HG02970 (cell line): ENCODE measurements around the gene PKMYT1.

Source experiments
- ATAC-seq: cut with Tn5 transposase; IDR thresholded peaks from one replicate; pipeline ENCODE4 v1.9.1; 2021; ENCODE audit warnings: mild to moderate bottlenecking, moderate library complexity, moderate number of reproducible peaks; ENCODE audit not compliant: unreplicated experiment, low FRiP score

The PKMYT1 gene

DNA sequence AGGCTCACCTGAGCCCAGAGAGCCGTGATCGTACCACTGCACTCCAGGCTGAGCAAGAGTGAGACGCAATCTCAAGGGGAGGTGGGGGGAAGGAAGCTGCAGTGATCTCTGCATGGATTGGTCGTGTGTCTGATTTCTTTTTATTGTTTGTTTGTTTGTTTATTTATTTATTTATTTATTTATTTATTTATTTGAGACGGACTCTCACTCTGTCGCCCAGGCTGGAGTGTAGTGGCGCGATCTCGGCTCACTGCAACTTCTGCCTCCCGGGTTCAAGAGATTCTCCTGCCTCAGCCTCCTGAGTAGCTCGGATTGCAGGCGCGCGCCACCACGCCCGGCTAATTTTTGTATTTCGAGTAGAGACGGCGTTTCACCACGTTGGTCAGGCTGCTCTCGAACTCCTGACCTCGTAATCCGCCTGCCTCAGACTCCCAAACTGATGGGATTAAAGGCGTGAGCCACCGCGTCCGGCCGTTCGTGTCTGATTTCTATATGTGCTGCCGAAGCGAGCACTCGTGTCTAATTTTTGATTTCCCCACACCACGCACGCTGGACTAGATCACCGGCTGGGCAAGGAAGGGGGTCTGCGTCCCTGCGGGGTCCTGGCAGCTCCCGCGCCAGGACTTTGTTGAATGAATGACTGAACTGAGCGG lies 39.5 kb upstream of the PKMYT1 start:
- no peak for ATAC-seq

DNA sequence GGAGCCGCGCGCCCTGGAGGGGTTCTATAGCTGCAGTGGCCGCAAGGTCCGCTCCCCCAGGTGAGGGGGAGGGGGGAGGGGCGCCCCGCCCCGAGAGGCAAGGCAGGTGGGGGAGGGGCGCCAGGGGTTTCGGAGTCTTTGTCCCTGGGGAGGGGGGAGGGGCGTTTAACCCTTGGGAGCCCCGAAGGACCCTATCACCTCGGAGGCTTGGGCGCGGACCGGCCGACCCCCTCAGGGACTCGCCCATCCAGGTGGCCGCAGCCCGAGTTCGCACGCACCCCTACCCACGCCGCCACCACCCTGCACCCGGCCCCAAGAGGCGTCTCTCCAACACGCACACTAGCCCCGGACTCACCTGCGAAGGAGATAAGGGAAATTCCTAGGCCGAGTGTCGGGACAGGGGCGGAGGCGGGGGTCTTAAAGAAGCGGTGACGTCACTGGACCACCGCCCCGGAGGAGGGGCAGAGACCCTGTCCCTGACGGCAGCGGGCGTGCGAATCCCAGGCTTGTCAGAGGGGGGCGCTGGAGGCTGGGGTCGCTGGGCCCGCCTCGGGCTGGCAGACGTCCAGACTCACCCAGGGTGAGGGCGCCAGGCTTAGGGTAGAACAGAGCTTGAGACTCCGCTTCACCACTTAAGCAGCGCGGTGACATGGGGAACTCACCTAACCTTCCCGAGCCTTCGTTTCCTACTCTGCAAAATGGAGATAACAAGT lies 37.7 kb upstream of the PKMYT1 start, which contains the start of gene CLDN6:
TSS of gene CLDN6 (minus strand) at position 390 of the 713 bp plus-strand sequence. CDS start 2,162 bp downstream, outside the sequence.
- no peak for ATAC-seq

DNA sequence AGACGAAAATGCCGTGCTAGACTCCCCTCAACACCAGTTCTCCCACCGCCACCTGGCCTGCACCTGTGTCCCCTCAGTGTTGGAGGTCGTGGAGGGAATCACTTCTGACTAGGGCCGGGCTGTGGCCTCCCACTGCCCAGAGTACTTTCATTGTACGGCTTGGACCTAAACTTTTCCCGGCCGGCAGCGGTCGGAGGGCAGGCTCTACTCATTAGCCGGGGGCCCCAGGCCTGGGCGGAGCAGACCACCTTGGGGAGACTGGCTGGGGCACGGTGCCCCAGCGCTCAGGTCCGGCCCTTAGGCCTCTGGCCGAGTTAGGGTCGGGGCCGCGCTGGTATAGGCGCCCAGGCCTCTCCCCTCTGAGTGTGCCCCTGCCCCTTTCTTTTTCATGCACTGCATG lies 37.1 kb upstream of the PKMYT1 start:
- no peak for ATAC-seq

DNA sequence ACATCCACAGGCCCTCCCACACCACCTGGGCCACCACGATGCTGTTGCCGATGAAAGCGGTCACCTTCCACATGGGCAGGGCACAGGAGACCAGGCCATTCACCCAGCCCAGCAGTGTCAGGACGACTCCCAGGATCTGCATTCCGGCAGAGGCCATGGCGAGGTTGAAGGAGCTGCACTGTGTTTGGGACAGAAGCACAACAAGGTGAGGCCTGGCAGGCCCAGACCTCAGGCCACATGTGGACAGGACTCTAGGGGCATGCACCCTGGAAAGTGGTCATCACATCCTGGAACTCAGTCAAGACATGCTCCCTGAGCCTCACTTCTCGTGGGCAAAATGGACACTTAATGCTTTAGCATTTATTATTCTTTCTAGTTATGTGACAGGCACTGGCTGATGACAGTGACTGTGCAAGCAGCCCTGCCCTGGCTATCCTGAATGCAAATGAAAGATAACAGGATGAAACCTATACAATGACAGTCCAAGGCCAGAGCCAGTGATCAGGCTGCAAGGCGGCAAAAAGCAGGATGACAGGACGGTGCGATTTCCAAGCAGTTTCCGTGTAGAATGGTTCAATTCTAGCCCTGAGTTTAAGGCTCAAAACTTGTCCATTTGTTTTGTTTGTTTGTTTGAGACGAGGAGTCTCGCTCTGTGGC lies 35.7 kb upstream of the PKMYT1 start:
- no peak for ATAC-seq

DNA sequence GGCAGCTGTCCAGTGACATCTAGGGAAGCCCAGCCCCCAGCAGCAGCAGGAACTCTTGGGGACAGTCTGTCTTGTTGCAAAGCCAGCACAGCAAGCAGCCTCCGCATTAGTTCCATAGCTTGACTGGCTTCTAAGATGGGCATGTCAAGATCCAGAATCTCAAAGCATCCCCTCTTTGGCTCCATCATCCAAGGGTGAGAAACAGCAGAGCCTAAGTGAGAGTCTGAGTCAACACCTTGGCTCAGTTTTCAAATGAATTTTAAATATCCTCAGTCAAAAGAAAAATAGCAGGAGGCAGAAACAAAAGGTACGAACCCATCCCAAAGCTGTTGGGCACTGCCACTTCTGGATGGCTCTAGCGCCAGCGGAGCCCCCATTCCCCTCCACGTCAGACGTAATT lies 34.7 kb upstream of the PKMYT1 start:
- ATAC-seq, result no peak

DNA sequence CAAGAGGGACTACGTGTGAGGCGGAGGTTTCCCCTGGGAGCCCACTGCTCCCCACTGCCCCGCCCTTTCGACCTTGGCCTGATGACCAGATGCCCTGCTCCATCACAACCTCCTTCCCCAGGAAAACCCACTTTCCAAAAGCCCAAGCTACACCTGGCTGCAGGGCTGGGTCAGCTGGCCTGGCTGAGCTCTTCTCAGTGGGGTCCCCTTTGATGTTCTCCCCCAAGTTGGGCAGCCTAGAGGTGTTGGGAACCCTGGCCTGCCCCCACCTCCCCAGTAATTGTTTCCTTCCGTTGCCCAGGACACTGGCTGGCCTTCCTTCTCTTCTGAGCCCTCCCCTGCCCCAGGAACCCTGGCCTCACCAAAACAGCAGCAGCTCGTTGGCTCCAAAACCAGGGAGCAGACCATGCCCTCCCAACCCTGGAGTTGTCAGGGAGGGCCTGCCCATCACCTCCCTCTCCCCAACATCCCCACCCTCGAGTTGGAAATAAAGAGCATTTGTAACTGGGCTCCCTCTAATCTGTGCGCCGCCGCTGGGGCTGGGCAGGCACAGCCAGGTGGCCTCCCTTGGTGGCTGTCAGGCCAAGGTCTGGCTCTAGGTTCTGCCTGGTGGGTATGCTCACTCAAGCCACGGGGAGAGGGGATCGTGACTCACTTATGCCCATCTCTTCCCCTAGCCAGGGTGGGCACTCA lies 33.9 kb upstream of the PKMYT1 start:
- no peak for ATAC-seq

DNA sequence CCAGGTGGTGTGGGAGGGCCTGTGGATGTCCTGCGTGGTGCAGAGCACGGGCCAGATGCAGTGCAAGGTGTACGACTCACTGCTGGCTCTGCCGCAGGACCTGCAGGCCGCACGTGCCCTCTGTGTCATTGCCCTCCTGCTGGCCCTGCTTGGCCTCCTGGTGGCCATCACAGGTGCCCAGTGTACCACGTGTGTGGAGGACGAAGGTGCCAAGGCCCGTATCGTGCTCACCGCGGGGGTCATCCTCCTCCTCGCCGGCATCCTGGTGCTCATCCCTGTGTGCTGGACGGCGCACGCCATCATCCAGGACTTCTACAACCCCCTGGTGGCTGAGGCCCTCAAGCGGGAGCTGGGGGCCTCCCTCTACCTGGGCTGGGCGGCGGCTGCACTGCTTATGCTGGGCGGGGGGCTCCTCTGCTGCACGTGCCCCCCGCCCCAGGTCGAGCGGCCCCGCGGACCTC lies 33.3 kb upstream of the PKMYT1 start:
- no peak for ATAC-seq

DNA sequence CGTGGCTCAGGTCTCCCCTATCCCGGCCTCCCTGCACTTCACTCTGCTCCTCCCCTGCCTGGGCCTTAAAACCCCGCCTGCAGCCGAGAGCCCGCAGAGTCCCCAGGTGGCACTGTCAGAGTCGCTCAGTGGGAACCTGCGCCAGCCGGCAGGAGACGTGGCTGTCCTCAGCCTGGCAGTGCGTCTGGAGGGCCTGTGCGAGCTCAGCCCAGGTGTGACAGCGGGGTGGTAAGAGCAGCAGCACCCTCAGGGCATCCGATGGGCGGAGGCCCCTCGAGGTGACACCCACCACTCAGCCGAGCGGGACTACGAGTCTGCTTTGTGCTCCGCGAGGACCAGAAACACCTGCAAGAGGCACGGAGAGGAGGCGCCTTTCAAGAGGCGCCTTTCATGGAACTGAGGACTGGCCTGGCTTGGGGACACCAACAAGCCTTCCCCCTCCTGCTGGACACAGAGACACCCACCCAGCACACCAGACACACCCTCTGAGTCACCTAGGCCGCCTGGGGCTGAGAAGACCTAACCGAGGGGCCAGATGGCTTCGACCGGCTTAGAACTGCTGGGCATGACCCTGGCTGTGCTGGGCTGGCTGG lies 32.7 kb upstream of the PKMYT1 start, which contains the start of gene CLDN9:
TSS of gene CLDN9 (plus strand) at position 96 of the 593 bp plus-strand sequence. CDS start at position 536, 440 bp downstream.
- ATAC-seq, result no peak

DNA sequence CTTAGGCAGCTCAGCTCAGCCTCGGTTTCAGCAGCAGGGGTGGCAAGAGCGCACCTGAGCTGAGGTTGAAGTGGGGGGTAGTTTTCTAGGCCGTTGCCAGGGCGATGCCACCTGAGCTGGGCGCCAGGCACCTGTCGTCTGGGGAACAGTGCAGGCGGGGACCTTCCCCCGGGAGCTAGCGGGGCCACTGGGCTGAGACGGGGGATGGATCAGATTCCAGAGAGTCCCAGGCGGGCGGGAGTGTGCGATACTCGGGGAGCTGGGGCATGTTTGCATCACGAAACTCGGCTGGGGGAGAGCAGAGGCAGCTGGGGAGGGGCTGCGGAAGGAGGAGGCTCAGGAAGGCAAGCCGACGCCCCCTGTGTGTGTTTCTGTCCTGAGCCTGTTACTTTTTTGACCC lies 32.0 kb upstream of the PKMYT1 start:
- no peak for ATAC-seq

DNA sequence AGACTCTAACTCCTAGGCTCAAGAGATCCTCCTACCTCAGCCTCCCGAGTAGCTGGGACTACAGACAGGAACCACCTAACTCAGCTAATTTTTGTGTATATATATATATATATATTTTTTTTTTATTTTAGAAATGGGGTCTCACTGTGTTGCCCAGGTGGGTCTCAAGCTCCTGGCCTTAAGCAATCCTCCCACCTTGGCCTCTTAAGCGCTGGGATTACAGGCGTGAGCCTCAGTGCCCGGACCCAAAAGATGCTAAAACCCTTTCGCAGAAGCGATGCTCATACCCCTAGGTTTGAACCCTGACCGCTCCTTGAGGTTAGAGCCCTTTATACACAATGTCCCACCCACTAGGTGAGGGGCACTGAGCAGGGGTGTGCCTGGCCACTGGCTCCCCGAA lies 30.3 kb upstream of the PKMYT1 start:
- ATAC-seq, result no peak

DNA sequence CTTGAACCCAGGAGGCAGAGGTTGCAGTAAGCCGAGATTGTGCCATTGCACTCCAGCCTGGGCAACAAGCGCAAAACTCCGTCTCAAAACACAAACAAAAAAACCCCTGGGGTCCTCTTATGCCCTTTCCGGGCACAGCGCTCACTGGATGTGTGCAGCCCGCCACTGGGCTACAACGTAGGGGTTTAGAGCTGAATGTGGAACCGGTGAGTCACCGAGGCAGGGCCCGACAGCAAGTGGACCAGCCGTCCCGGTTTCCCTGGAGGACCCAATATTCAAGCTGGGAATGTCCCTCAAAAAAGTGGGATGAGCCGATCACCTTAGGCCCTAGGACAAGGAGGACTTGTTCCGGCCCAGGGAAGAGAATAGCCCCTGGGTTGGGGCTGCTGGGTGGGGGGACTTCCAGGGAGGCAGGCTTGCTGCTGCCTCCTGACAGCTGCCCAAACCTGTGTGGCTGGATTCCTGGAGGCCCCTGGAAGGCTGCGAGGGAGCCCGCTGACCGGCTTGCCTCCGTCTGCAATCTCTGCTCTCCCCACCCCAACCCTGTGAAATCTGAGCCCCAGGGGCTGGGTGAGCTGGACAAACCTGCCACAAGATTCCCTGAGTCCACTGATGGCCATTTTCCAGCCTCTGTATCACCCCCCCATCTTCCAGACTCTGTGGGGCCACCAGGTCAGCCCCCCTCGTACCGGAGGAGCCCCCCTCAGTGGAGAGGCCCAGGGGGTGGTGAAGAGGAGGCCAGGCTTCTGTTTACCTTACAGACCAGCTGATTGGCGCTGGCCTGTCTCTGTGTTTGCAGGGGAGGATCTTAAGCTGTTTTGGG lies 29.5 kb upstream of the PKMYT1 start:
- ATAC-seq, result no peak

DNA sequence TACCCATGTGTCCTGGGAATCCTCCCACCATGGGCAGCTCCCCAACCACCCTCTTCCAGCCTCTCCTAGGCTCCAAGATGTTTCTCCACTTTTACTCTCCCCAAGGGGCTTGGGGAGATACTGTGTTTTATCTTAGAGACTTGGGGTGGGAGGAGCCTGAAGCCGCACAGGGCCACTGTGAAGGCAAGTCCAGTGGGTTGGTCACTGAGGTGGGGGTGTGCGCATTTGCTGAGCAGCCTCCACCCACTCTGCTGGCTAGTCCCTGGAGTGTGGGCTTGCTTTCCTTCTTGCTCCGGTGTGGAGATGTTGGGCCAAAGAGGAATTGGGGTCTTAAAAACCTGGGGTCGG lies 28.4 kb upstream of the PKMYT1 start:
- no peak for ATAC-seq

DNA sequence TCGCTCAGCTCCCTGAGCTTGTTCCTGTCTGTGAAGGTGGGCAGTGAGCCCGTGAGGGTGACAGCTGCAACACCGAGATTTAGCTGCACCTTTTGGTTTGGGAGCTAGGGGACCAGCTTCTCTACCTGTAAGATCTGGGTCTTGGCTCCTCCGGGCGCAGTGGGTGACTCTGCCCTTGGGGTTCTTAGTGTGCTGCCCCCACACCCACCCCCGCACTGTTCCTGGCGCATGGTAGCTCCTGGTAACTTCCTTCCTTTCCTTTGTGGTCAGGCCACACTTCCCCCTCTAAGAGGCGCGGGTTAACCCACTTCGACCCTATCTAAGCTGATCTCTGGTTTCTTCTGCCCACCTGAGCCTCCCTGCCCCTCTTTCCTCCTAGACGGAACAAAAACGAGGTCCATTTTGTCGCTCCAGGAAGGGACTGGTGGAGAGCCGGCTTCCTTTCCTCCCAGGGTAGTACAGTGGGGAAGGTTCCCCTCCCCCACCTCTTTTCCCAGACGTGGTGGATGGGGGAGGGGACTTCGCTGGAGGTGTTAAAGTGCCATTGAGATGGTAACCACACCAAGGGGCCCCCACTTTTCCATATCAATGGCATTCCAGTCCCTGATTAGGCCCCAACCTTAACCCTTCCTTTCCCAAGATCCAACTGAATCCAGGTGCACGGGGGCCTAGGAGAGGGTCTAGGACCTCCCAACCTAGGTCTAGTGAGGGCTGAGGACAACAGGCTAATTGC lies 27.9 kb upstream of the PKMYT1 start:
- ATAC-seq, result no peak

DNA sequence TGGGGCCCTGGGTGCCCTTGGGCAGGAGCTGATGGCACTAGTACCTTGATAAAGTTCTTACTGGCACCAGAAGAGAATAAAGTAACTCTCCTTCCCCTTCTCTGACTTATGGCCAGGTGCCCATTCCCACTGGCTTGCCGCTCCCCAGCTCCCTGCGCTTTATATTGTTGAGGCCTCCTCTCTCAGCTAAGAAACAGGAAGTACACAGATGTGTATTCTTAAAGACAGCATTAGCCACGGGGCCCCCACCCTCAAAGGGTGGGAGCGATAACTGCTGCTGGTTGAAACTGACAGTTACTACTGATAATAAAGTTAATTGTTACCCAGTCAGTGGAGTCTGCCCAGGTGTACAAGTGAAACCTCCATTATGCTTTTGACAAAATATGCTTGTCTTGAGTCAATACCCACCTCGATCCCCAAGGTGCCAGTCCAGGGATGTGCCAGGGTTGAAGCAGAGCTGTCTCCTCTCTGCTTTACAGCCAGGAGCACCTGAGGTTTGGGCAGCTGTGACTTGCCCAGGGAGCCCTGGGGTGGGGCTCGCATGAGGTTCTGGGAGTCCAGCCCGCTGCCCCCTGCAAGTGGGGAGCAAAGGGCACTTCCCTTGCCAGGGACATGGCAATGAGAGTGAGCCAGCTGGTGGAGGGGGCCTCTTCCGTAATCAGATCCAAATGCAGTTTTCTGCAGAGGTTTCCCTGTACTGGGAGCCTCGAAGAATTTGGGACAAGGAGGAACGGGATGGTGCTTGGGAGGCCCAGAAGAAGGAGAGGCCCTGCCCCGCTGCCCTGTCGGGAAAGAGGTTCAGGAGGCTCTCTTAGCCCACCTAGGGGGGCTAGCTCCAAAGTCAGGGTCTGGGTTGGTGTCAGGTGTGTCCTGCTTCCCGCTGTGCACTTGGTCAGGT lies 27.1 kb upstream of the PKMYT1 start:
- no peak for ATAC-seq

DNA sequence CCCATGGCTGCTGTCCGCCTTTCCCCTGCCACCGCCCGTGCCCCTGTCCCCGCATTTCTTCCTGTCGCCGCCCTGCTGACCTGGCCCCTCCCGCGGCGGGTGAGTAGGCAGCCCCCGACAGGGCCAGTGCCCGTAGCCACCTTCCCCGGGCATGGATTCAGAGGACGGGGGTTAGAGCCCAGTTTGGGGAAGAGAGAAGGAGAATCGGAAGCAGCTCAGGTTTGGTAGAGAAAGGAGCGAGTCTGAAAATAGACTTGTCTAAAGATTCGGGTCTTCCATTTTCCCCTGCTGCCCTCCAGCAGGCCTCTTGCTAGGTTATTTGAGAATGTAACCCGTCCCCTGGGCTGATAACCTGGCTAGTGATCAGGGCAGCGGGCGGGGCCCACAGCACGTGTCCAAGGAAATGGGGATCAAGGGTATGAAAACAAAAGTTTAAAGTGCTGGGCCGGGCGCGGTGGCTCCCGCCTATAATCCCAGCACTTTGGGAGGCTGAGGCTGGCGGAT lies 24.6 kb upstream of the PKMYT1 start:
- ATAC-seq, result no peak

DNA sequence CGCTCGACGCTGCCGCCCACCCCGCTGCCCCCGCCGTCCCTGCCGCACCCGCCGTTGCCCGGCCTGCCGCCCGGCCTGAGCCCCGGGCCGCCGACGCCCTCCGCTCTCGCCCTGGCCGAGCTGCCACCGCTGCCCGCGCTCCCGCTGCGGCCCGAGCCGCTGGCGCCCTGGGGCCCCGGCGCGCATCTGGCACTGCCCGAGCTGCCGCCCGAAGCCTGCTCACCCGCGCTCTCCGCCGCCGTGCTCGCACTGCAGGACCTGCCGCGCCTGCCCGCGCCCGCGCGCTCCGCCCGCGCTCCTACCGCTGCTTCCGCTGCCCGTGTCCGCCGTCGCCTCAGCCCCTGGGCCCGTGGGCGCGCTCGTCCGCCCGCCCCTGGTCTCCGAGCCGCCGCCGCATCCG lies 24.1 kb upstream of the PKMYT1 start:
- no peak for ATAC-seq

DNA sequence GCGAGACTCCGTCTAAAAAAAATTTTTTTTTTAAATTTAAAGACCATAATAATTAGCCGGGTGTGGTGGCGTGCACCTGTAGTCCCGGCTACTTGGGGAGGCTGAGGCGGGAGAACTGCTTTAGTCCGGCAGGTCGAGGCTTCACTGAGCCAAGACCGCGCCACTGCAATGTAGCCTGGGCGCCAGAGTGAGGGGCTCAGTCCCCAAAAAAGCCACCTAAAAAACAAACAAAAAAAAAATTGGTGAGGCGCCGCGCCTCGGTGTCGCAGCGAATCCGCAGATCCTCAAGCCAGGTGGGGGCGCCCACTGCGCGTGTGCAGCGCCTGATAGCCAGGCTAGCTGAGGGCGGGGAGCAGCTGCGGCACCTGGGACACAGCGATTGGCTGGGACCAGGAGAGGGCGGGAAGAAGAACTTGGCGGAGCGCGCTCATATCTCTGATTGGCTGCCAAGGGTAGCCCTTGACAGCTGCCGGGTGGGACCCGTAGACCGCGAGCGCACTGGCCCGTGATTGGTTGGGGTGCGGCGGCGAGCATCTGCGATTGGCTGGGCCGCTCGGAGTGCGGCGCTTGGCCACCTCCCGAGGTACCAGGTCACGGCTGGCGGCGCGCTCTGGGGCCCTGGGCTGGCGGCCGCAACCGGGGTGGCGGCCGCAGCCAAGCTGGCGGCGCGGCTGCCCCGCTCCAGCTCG lies 23.5 kb upstream of the PKMYT1 start:
- ATAC-seq, result peak; percentile 94
